NCI-H1436 (cell line): ENCODE data around the gene GLP1R.

ENCODE experiments used
- DNase-seq: peaks from one replicate; lab custom pipeline; 2025; lab: John Stamatoyannopoulos, UW

Gene GLP1R

GRCh38 chr6:39062014-39062740 is 13.6 kb downstream of the GLP1R start:
- peak; percentile 59 for DNase-seq

GRCh38 chr6:39063526-39063925 is 14.9 kb downstream of the GLP1R start:
- no peak for DNase-seq

- DNase-seq, result no peak
Observed at GRCh38 chr6:39065561-39065960, 17.0 kb downstream of the GLP1R start.

- DNase-seq, result no peak
Observed at GRCh38 chr6:39068391-39068790, 19.8 kb downstream of the GLP1R start.

- no peak for DNase-seq
Observed at GRCh38 chr6:39072830-39073229, 24.2 kb downstream of the GLP1R start.

- no peak for DNase-seq
Observed at GRCh38 chr6:39073471-39074355, 25.1 kb downstream of the GLP1R start.

- no peak for DNase-seq
Observed at GRCh38 chr6:39074486-39074885, 25.9 kb downstream of the GLP1R start.

GRCh38 chr6:39075010-39075686 is 26.6 kb downstream of the GLP1R start:
- DNase-seq, result no peak

GRCh38 chr6:39075807-39076622 is 27.4 kb downstream of the GLP1R start:
- no peak for DNase-seq

- DNase-seq, result no peak
Observed at GRCh38 chr6:39076623-39077535, 28.3 kb downstream of the GLP1R start.

GRCh38 chr6:39077882-39078594 is 29.5 kb downstream of the GLP1R start:
- DNase-seq, result no peak

- no peak for DNase-seq
Observed at GRCh38 chr6:39078695-39079094, 30.1 kb downstream of the GLP1R start.

- no peak for DNase-seq
Observed at GRCh38 chr6:39079197-39080125, 30.9 kb downstream of the GLP1R start.

- DNase-seq, result no peak
Observed at GRCh38 chr6:39080246-39080875, 31.8 kb downstream of the GLP1R start.

GRCh38 chr6:39082310-39082709 is 33.7 kb downstream of the GLP1R start:
- DNase-seq, result no peak

GRCh38 chr6:39083231-39083634 is 34.7 kb downstream of the GLP1R start:
- DNase-seq, result no peak

GRCh38 chr6:39084506-39084905 is 35.9 kb downstream of the GLP1R start:
- DNase-seq, result no peak

- no peak for DNase-seq
Observed at GRCh38 chr6:39085129-39085797, 36.7 kb downstream of the GLP1R start.
